ENCODE measurements around the gene FAM13A.

GRCh38 chr4:89042055-89042454 lies 14.9 kb downstream of the FAM13A start:
- no peak for TF ChIP-seq BHLHE40 (IDR thresholded peaks at IDR 0.05; ENCODE audit: borderline replicate concordance)
- TF ChIP-seq SP1 (IDR thresholded peaks at IDR 0.05) = no peak
- no peak for TF ChIP-seq TARDBP (IDR thresholded peaks at IDR 0.05)
- TF ChIP-seq FOXA1 (IDR thresholded peaks at IDR 0.05) = no peak
- TF ChIP-seq SUZ12 (IDR thresholded peaks at IDR 0.05) = no peak
- no peak for TF ChIP-seq ZNF384 (IDR thresholded peaks at IDR 0.05)
- no peak for TF ChIP-seq FOXM1 (IDR thresholded peaks at IDR 0.05; ENCODE audit: borderline replicate concordance)

Measured in HEK293T (cell line).